LoVo (cell line): ENCODE results near the gene WDR46.

ENCODE experiments used
- DNase-seq: peaks from one replicate; pipeline ENCODE4 v3.0.0-alpha.2; 2016; ENCODE audit warnings: low spot score

WDR46 gene

DNA sequence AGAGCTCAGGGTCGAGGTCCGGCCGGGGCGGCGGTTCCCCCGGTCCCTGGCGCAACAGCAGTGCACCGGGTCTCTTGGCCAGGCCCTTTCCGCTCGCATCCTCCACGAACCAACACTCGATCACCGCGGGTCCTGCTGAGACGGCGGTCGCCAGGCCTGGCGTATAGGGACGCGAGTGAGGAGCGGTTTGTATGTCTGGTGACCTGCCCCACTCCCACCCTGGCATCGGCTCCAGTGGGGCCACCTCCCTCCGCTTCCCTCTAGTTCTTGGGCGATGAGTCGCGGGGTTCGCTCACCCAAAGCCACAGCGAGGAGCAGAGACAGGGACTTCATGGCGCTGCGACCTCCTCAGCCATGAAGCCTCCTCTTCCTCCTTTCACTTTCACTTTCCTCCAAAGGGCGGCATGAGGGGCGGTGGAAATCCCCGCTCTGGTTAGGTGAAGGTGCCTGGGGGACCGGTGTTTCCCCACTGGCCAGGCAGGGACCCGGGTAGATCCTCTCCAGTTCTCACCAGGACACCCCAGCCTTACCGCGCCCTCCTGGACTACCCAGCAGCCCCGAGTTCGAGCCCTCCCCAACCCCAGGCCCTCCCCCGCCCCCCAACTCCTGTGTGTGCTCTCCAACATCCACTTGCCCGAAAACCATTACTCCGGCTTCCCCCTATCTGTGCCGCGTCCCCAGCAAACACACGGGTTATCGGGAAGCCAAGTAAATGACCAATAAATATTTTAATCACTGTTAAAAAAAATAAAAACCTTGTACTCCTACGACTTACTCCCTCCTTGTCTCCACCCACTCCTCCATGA is 24.9 kb upstream of the WDR46 start, which contains the start of gene TAPBP:
TAPBP (minus strand) TSS at position 370 of the 806 bp plus-strand sequence; CDS start at position 333, 37 bp downstream.
- DNase-seq = peak; percentile 64

DNA sequence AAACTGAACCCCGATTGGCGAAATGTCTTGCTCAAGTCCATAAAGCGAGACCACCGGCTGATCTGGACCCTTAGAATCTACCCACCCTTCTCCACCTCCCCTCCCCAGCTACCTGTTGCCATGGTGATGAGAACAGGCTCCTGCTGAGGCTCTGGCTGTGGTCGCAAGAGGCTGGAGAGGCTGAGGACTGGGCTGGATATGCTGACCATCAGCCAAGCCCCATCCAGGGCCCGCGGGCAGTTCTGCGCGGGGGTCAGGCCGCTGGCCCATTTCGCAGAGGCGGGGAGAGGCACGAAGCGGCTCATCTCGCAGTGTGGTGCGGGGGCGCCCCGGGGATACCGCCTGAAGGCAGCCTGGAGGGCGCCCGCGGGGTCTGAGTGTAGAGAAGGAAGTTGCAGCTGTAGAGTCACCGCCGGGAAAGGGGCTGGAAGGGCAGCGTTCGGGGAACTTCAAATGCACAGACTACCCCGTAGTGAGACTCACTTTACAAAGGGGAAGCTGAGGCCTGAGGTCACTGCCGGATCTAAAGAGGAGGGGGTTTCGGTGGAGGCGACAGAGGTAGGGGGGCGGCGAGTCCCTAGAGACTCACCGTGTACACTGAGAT is 24.2 kb upstream of the WDR46 start:
- no peak for DNase-seq

DNA sequence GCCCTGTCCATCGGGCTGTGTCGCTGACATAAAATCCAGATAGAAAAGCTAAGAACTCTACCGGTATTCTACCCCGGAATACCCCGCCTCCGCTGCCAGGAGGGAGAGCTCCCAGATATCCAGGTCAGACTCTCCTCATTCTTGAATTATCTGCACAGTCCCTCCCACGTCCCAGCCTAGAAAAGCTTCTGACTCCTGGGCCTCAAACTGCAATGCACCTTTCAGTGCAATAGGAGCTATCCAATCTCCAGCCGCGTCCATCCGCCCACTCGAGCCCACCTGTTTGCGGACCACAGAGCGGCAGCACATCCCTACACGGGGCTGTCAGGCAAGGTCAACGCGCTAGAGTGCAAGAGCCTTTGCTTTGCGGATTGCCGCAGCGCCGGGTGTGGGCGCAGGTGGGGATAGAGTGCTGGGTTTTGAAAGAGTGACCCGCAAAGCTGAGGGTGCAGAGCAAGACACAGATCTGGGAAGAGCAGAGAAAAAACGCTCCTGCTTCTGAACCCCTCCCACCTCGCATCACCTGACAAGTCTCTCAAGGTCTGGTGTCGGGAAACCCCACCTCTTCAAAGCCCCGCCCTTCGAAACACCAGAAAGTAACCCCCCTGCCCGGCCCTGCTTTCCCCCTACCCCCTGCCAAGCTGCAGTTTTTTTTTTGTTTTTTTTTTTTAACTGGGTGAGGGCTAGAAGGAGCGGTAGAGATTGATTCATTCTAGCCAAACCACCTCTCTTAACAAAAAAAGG is 23.5 kb upstream of the WDR46 start:
- peak; percentile 73 for DNase-seq

DNA sequence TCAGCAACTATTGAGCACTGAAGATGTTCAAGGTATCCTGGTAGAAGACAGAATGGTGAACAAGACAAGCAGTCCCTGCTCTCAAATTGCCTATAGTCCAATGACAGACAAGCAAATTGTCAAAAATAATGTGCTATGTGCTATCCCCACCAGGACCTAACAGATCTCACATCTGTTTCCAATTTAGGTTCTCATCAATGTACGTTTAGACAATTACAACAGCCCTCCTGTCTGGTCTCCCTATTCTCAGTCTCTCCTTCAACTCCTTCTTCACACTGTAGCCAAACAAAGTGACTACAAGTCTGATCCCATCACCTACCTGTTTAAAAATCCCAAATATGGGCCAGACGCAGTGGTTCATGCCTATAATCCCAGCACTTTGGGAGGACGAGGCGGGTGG is 17.3 kb upstream of the WDR46 start:
- no peak for DNase-seq

DNA sequence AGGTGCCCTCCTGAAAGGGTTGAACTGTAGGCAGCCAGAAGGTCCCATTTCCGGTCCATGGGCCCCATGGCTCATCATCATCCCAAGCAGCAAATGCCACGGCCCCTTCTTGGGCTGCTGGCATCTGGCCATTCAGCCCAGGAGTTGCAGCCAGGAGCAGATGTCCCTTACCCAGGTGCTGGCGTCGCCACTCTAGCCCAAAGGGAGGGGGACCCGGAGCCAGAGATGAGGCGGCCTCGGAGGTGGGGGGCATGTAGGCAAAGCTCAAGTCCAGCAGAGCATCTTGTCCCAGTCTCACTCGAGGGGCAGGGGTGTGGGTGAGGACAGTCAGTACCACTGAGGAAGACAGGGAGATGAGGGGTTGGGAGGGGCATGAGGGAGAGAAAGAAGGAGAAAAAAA is 16.0 kb upstream of the WDR46 start:
- DNase-seq = no peak

DNA sequence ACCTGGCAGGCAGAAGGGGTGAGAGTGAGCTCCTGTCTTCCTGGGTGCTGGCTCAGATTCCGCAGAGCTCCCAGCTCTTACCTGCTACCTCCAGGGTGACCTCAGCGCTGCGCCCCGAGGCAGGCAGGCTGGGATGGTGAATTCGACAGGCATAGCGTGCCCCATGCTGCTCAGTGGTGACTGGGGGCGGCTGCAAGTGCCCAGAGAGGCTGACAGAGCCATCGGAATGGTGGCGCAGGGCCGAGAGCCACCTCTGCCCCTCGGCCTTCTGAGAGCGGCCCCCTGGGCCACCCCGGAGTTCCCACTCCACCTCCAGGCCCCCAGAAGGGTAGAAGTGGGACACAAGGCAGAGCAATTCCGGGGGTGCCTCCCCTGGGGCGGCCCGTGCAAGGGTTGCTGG is 15.2 kb upstream of the WDR46 start:
- no peak for DNase-seq

DNA sequence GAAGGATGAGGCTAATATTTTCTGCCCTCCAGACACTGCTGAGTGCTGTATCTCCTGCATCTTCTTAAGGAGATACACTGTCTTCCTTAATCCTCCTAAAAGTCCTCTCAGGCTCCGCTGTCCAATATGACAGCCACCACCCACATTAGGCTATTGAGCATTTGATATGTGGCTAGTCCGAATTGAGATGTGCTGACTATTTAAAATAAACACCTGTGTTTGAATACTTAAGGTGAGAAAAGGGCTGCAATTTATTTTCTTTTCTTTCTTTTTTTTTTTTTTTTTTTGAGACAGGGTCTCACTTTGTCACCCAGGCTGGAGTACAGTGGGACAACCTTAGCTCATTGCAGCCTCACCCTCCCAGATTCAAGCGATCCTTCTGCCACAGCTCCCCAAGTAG is 12.8 kb upstream of the WDR46 start:
- no peak for DNase-seq

DNA sequence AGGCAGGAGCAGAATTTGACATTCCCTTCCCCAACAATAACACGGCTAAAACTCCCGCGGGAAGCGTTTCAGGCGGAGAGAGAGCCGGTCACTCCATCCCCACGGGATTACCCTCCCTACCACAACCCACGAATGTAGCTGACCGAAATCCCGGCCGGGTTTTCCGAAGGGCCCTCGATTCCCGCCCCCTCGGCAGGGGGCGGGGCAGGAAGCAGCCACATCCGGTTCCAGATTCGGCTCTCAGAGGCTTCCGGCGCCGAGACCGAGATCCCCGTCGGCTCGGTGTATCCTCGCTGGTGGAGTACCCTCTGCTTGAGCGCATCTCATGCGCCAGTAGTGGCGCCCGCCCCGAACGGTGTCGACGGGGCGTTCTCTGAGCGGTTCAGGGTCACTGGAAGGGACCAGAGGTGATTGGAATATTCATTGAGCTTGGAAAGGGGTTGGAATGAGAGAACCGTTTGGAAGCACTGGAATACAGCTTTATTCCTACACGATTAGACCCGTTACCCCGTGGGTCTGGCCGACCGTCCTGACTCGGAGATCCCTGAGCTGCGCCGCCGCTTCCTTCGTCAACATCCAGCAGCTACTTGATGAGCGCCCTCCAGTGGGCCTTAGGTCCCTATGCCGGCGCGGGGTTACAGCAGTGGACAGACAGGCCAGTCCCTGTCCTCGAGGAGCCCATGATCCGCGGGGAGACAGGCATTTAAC is 10.4 kb upstream of the WDR46 start:
- peak; percentile 92 for DNase-seq

DNA sequence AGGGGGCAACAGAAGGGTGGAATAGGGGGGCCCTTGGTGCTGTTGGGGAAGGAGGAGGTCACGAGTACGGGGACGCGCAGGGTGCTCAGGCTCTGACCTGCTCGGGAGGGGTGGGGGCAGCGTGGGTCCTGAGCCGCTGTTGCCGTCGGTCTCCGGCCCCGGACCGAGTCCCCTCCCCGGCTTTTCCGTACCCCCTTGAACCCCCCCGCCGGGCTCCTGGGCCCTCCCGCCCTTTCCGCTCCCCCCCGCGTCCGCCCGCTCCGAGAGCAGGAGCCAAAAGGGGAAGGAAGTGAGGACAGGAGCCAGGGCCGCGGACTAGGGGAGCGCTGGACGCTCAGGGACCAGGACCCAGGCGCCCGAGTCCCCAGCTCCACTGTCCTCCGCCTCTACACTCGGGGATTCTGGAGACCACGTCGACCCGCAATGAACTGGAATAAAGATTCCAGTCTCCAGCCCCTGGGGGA is 9.8 kb upstream of the WDR46 start, which contains the start of gene RGL2:
RGL2 (minus strand) TSS at position 170 of the 464 bp plus-strand sequence. CDS start 332 bp downstream, outside the sequence.
- DNase-seq = no peak

DNA sequence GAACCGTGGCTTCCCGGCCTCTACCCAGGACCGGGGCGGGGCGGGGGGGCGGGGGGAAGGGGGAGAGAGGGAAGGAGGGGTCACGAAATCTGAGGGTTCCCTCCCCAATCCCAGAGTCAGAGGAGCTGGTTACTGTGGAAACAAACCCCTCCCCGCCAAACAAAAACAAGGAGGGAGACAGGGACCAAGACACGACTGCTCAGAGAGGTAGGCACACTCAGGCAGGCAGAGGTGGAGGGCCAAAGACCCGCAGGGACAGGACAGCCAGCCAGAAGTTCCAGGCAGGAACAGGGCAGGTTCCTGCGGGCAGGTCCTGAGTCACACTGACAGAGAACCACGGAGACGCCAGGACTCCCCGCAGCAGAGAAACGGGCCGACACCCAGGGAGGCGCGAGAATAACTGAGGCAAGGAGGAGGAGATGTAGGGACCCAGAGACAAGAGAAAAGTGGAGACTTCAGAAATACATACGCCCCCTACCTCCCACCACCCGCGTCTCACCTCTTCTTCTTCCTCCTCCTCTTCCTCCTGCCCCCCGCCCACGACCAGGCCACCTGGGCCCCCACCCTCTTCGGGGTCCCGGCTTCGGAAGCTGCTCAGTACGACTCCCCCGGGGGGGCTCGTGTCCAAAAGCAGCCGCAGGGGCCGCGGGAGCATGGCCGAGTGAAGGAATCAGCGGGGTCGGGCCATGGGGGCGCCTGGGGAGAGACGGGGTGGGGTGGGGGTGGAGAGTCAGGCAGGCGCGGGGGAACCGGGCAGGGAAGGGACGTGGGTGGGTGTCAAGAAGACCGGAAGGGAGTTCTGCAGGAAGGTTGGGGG is 9.1 kb upstream of the WDR46 start:
- DNase-seq = peak; percentile 49

DNA sequence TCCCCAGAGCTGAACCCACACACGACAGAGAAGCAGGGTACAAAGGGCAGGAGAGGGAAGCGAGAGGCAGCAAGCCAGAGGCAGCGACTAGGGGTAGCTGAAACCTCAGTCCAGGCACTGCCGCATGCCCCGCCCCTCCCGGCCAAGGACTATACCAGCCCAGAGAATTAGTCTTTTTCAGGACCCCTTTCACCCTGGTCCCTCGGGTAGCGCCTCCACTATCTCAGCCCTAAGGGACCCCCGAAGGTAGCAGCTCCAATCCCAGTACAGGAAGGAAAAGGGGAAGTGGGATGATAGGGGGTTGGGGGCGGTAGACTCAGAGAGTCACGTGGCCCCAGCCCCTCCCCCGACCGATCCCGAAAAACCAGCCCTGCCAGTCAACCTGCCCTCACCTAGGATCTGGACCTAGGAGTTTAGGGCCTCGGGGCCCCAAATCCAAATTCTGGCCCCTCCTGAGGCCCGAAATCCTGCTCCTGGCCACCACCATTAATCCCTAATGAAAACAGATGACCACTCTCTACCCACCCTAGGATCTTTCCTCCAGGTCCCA is 8.4 kb upstream of the WDR46 start:
- DNase-seq = no peak

DNA sequence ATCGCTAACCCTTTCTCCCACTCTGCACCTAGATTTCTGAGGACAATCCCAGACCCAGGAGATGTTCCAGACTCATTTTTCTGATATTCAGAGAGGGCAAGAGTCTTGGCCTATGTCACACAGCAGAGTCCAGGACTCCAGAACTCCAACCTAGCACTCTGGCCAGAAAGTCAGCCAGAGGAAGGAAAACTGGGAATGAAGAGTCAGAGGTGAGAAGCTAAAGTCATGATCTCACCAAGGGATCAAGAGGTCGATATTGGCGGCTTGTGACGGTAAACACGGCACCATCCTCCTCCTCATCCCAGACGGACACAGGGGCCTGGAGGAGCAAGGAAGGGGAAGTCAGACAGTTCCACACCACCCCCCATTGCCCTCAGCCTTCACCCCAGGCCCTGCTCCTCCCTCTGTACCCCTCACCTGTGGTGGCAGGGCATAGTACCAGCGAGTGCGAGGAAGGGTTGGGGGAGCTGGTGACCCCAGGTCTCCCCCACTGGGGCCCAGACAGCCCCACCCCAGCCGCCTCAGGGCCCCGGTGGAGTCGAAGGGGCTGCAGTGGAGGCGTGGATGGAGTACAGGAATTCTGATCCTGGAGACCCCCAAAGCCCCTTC is 7.9 kb upstream of the WDR46 start:
- no peak for DNase-seq

DNA sequence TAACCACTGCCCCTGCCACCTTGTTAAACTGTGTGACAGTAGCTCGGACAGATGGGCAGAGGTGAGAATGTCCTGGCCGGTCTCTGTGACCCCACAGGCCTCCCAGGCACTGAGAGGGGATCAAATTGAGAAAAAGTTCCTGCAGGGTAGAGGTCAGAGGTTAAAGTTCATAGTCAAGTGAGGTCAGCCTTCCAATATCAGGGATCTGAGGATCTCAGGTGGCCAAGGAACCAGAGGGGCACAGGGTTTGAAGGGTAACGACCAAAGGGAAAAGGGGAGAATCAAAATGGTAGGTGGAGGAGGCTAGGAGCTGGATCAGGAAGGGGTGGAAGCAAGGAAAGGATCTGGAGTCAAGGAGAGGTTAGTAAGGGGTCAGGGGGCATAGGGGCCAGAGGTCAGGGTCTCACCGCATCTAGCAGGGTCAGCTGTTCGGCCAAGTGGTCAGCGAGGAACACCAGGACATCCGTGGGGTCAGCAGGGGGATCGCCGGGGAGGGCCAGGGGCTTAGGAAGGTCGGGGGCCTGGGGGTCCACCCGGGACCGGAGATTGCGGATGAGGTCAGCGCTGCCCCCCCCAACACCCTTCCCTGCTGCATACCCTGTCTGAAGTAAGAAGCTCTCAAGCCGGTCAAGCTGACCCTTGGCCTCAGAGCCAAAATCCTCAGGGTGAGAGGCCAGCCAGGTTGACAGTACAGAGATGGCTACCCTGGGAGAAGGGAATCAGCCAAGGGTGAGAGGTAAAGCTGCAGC is 6.8 kb upstream of the WDR46 start:
- no peak for DNase-seq

DNA sequence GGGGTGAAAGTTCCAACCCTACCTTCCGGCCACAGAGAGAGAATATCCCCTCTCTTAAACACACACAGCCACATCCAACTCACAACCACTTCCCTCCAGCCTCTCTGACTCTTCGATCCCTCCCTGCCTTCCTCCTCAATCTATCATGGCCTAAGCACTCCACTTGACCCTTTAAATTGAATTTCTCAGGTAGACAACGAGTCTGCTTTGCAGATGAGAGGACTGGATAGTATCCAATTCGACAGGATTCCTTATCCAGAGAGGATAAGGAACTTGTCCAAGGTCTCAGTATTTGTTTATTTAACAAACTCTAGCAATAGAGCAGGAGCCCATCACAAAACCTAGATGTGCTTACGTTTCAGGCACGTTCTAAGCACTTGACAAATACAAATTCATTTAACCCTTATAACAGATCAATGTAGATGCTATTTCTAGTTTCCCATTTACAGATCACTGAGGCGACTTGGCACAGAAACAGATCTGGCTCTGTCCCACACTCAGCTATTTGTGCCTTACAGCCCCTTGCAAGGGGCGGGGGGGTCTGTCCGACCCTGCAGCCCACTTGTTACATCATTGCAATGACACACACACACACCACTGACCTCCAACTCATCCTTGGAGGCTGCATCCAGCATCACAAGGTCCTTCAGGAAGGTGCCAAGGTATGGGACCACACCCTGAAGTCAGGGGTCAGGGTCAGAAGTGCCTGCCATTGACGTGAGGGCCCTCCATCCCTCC is 5.2 kb upstream of the WDR46 start:
- no peak for DNase-seq

DNA sequence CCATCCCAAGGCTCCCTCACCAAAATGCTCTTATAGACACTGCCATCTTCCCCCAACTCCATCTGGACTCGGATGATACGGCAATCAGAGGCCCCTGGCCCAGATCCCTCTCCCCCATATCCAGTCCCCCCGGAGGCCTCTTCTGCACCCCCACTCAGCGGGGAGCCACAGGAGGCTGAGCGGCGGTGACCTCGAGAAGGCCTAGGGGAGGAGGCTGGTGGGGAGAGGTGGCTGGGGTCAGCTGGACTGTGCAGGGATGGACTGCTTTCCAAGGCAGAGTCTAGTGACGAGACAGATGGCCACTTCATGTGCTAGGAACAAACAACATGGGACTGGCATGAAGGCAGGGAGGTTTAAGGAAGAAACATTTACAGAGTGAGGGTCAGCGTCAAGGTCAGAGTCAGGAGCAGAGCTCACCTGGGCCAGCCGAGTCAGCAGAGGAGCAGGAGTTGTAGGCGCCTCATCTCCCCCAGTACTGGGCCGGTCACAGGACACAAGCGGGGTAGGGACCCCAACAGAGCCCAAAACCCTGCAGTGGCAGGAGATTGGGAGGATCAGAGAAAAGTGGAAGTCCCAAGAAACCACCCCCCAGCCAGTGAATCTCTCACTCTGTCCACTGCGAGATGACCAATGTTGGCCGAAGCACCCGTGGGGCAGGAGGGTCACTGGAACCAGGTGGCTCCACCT is 4.1 kb upstream of the WDR46 start:
- DNase-seq = no peak

DNA sequence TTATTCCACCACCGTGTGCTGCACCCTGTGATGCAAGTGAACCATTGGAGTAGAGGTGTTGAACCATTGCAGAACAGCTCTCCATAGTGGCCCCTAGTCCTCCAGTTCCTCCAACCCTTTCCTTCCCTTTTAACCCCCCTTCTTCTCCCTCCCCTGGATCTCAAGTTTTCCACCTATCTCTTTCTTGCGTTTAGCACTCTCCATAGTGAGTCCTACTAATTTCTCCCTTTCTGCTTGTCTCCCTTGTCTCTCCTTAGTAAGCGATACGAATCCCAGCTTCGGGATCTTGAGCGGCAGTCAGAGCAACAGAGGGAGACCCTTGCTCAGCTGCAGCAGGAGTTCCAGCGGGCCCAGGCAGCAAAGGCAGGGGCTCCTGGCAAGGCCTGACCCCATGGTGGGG is 1.4 kb upstream of the WDR46 start:
- no peak for DNase-seq

DNA sequence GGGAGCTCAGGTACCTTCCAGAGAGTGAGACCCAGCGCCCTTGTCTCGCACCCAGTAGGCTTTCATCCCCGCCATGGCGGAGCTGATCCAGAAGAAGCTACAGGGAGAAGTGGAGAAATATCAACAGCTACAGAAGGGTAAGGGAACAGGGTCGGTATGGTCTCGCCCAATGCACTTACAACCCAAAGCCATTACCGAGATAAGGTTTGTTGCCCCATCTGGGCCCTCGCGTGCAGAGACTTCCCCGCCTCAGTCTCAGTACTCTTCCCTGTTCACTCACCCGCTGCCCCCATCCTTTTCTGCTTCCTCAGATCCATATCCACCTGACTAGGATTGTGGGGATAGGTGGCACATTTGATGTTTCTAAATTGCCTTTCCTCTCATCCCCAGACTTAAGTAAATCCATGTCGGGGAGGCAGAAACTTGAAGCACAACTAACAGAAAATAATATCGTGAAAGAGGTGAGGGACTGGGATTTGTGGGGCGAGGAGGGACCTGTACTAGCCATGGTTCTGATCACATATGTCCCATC is 811 bp upstream of the WDR46 start:
- no peak for DNase-seq
